HL-60 (cell line): Measurements from ENCODE around the gene GRIN3A.

Experiments
- CTCF ChIP-seq: IDR thresholded peaks from one replicate; pipeline ENCODE4 v1.5.1; 2011; ENCODE audit warnings: low read length, control low read depth, inconsistent platforms; ENCODE audit not compliant: insufficient read depth
- GABPA ChIP-seq: IDR thresholded peaks from 2 replicates; pipeline ENCODE4 v1.6.1; 2012; ENCODE audit warnings: low read depth
- POLR2AphosphoS5 ChIP-seq: IDR thresholded peaks from 2 replicates; pipeline ENCODE4 v1.6.1; 2012; ENCODE audit warnings: low read depth
- SPI1 ChIP-seq: IDR thresholded peaks from 2 replicates; pipeline ENCODE4 v1.6.1; 2012; ENCODE audit warnings: low read depth, mild to moderate bottlenecking, borderline replicate concordance

- no peak for TF ChIP-seq CTCF
- TF ChIP-seq POLR2AphosphoS5: no peak
- no peak for TF ChIP-seq GABPA
- no peak for TF ChIP-seq SPI1
These were observed 201.5 kb downstream of the GRIN3A start for GRCh38 chr9:101536938-101537337.
